ENCODE data around the gene SAMM50.

GRCh38 chr22:43996170-43996980, 41.1 kb downstream of the SAMM50 start:
- TF ChIP-seq, protein P1, sequence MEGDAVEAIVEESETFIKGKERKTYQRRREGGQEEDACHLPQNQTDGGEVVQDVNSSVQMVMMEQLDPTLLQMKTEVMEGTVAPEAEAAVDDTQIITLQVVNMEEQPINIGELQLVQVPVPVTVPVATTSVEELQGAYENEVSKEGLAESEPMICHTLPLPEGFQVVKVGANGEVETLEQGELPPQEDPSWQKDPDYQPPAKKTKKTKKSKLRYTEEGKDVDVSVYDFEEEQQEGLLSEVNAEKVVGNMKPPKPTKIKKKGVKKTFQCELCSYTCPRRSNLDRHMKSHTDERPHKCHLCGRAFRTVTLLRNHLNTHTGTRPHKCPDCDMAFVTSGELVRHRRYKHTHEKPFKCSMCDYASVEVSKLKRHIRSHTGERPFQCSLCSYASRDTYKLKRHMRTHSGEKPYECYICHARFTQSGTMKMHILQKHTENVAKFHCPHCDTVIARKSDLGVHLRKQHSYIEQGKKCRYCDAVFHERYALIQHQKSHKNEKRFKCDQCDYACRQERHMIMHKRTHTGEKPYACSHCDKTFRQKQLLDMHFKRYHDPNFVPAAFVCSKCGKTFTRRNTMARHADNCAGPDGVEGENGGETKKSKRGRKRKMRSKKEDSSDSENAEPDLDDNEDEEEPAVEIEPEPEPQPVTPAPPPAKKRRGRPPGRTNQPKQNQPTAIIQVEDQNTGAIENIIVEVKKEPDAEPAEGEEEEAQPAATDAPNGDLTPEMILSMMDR (IDR thresholded peaks at IDR 0.05; ENCODE audit: low read length): no peak
- TF ChIP-seq EZH2phosphoT487 (IDR thresholded peaks at IDR 0.05; ENCODE audit: low read length): no peak
